Measurements from ENCODE around the gene FAM81B.
"Not testable (repeated sequence)": the region's sequence is repeated elsewhere in the genome, so short reads cannot be mapped to it uniquely, and the experiment has no call there.

Gene FAM81B

GRCh38 chr5:95390812-95391492 is at the start of gene FAM81B:
FAM81B (plus strand) TSS chr5:95391366; CDS start chr5:95391390, 24 bp downstream.
- DNase-seq (ENCODE audit: low read depth, low spot score), result no peak

DNA sequence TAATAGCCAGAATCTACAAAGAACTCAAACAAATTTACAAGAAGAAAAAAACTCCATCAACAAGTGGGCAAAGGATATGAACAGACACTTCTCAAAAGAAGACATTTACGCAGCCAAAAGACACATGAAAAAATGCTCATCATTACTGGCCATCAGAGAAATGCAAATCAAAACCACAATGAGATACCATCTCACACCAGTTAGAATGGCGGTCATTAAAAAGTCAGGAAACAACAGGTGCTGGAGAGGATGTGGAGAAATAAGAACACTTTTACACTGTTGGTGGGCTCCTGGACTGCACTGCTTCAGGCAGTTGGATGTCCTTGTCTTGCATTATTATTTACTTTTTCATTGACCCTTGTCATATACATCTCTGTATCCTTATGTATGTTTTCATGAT is 49.7 kb upstream of the FAM81B start:
- DNase-seq (ENCODE audit: low read depth, low spot score), result not testable (repeated sequence)

GRCh38 chr5:95347506-95348120 is 43.6 kb upstream of the FAM81B start:
- DNase-seq (ENCODE audit: low read depth, low spot score), result no peak

- no peak for DNase-seq (ENCODE audit: low read depth, low spot score)
Observed at GRCh38 chr5:95350631-95351030, 40.5 kb upstream of the FAM81B start.

GRCh38 chr5:95352691-95353090 is 38.5 kb upstream of the FAM81B start:
- no peak for DNase-seq (ENCODE audit: low read depth, low spot score)

GRCh38 chr5:95358320-95358719 is 32.8 kb upstream of the FAM81B start:
- no peak for DNase-seq (ENCODE audit: low read depth, low spot score)

DNA sequence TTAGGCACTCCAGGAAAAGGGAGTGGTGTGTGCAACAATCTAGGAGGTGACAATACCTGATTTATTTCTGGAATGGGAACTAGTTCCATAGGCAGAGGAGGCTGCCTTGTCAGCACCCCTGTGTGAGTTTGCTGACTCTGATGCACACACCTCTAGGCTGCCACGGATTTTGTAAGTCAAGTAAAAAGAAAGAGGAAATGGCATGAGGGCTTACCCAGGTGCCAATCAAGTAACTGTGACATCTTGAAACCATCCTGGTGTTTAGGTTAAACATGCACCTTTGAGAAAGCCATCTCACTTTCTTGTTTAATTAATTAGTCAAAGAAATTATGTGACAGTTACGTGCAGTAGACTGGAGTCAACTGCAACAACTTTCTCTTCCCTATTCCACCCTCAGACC is 32.3 kb upstream of the FAM81B start:
- no peak for DNase-seq (ENCODE audit: low read depth, low spot score)

GRCh38 chr5:95360667-95361066 is 30.5 kb upstream of the FAM81B start:
- DNase-seq (ENCODE audit: low read depth, low spot score), result not testable (repeated sequence)

- DNase-seq (ENCODE audit: low read depth, low spot score), result no peak
Observed at GRCh38 chr5:95365302-95366095, 25.7 kb upstream of the FAM81B start.

GRCh38 chr5:95369782-95370181 is 21.4 kb upstream of the FAM81B start:
- no peak for DNase-seq (ENCODE audit: low read depth, low spot score)

DNA sequence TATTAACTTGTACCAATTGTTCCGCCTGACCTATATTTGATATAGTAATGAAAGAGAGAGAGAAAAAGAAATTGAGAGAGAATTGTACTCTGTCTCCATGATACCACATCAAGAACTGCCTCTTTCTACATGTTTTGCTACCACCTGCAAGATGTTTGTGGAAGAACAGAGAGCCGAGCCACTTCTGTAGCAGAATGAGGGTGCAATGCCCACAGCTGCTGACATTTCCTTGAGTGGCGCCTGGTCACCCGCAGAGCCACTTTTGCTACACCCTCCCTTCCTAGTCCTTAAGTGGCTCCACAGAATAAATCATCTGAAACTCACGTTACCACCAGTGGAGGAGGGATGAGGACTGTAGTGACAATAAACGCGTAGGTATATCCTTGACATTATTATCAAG is 17.1 kb upstream of the FAM81B start:
- DNase-seq (ENCODE audit: low read depth, low spot score), result no peak

GRCh38 chr5:95375591-95375990 is 15.6 kb upstream of the FAM81B start:
- DNase-seq (ENCODE audit: low read depth, low spot score), result no peak

DNA sequence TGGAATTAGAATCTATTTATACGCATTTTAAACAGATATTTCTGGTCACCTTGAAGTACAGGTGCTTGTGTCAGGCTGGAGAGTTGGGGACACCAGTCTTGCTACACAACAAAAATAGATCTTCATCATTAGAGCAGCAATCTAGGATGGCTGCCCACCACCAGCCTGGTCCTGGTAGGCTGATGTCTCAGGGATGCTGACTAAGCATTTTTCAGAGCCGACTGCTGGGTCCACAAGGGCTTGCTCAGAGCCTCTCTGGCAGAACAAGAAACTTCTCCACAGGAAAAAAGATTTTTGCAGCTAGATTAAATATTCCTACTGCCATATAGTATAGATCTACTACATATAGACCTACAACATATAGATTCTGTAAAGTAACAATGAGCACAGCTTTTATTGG is 12.0 kb upstream of the FAM81B start:
- no peak for DNase-seq (ENCODE audit: low read depth, low spot score)

- no peak for DNase-seq (ENCODE audit: low read depth, low spot score)
Observed at GRCh38 chr5:95380103-95380628, 11.0 kb upstream of the FAM81B start.

- DNase-seq (ENCODE audit: low read depth, low spot score), result no peak
Observed at GRCh38 chr5:95382801-95383200, 8.4 kb upstream of the FAM81B start.

DNA sequence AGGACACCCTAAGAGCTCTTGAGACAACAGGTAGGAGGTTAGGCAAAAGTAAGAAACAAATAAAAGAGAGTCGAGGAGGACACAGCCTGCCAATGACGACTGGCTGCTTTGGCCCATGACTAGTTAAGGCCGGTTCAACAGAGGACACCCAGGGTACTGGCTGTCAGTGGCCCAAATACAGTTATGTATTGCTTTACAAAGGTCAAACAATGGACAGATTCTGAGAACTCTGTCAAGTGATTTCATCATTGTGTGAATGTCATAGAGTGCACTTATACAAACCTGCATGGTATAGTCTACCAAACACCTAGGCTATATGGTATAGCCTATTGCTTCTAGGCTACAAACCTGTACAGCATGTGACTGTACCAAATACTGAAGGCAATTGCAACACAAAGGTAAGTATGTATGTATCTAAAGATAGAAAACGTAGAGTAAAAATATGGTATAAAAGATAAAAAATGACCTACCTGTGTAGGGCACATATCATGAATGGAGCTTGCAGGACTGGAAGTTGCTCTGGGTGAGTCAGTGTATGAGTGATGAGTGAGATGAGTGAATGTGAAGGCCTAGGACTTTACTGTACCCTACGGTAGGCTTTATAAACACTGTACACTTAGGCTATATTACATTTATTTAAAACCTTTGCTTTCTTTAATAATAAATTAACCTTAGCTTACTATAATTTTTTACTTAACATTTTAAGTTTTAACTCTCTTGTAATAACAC is 6.5 kb upstream of the FAM81B start:
- DNase-seq (ENCODE audit: low read depth, low spot score), result no peak

DNA sequence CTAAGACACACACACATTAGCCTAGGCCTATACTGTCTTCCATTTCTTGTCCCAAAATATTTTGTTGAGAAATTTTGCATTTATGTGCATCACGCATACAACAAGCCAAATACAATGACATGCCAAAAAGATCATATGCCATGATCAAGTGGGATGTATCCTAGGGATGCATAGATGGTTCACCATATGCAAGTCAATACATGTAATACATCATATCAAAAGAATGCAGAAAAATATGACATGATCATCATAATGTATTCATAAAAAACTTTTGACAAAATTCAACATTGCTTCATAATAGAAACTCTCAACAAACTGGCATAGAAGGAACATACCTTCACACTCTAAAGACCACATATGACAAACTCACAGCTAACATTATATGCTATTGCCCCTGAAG is 5.8 kb upstream of the FAM81B start:
- DNase-seq (ENCODE audit: low read depth, low spot score), result no peak

GRCh38 chr5:95391965-95392364 is 799 bp downstream of the FAM81B start:
- DNase-seq (ENCODE audit: low read depth, low spot score), result not testable (repeated sequence)

DNA sequence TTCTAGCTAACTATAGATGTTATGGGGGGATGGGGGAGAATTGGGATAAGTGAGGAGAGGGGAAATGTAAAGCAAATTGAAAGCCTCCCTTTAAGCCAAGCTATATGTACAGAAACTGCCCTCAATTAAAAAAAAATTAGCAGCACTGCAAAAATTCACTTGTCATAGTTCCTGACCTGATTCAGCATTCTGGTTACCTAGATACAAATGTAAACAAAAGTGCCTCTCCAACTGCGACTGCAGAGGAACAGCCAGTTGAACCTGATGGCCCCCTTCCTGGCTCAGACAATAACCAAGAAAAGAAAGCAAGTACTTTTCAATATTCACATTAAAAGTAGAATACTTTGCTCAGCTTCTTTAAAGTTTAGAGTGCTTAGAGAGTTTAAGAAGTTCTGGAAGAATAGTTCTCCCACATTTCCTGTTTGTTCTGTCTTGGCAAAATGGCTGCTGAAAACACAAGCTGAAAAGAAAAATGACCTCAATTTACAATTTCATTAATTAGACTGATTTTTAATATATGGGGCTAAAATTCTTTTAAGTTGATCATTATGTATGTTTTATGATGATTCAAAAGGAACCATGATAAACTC is 1.5 kb downstream of the FAM81B start:
- DNase-seq (ENCODE audit: low read depth, low spot score), result no peak

DNA sequence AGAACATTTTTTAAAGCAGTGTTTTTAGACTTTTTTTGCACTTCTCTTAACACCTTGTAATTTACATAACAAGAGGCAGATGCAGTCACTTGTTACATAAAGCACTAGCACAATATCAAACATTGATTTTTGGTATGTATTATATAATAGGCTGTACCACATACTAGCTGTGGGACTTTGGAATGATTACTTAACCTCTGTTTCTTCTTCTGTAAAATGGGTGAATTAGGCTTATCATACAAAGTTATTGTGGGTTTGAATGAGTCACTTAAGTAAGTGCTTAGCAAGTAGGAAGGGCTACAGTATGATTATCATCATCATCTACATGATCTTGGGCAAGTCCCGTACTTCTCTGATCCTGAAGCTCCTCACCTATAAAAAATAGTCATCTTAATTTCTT is 2.1 kb downstream of the FAM81B start:
- DNase-seq (ENCODE audit: low read depth, low spot score), result no peak

DNA sequence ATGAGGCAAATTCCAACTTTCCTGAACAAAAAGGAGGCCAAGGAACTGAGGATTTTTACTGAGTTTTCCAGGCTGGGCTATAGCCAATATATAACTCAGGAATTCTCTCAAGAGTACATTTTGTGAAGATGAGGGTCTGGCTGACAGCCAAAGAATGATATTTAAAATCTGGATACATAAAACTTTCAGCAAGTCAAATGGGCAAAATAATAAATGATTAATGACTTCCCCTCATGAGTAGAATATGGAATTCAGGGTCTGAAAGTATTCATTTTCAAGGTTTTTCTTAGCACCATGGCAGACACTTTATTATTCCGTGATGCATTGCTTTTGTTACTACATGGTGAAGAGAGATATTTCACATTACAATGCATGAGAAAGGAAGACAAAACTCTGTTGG is 7.8 kb downstream of the FAM81B start:
- DNase-seq (ENCODE audit: low read depth, low spot score), result no peak

Data from brain pericyte (primary cell).